K562 (cell line): Measurements from ENCODE around the gene TANGO6. TPM values are rescaled to one million over a fixed set of nuclear protein-coding genes. Genes with fewer than 3 reads are reported as not detected.
A peak's percentile ranks its signal among the peaks of the same experiment; 100 is the strongest.

Source experiments
- ATAC-seq: fragments of 200-7000 bp; cut with Tn5 transposase; 3 replicates; pipeline ENCODE4 v1.9.1; 2020; ENCODE audit warnings: moderate library complexity
- BruUV-seq: library from RNA; stranded (reverse); fragments of 400-500 nt; replicated peaks from 2 replicates; lab custom pipeline; 2021; lab: Mats Ljungman, UMichigan
- CTCF ChIA-PET: fragments of 300-600 bp; formaldehyde crosslinking; extraction: SDS; loops from one replicate; lab custom pipeline; 2021; ENCODE audit warnings: low intra/inter-chr PET ratio; lab: Yijun Ruan, JAX
- POLR2A ChIA-PET: fragments of 300-600, 350-650 bp; sonication (Branson Sonifier 250); formaldehyde crosslinking; extraction: SDS; loops from one replicate; lab custom pipeline; 2021; ENCODE audit warnings: antibody characterized with exemption, inconsistent platforms; lab: Yijun Ruan, JAX
- DNase-seq, 4 experiments: peaks; one replicate each; pipeline versions ENCODE4 v3.0.0 to v3.0.0-alpha.2; 2011 to 2018; ENCODE audit warnings: low spot score in 3 of 4, mixed read lengths in 3 of 4; ENCODE audit errors: extremely low read depth in 1 of 4
- FAIRE-seq: peaks from 2 replicates; lab custom pipeline; 2011; peaks lifted over from hg19 to GRCh38; lab: Jason Lieb, UNC
- H2AFZ ChIP-seq: 2 replicates; pipeline ENCODE4 v1.6.0; 2011; ENCODE audit warnings: low read depth, low read length, control low read depth, inconsistent platforms
- H3K27ac ChIP-seq: fragments of 200-600 bp; 3 replicates; pipeline ENCODE4 v1.8.0; 2011; ENCODE audit warnings: low read depth, mild to moderate bottlenecking, control low read depth, inconsistent platforms, low read length, moderate library complexity, mixed read lengths; ENCODE audit errors: extremely low read depth
- H3K27me3 ChIP-seq, 2 experiments: fragments of 300-600 bp in 1 of 2; 2 replicates in 1 of 2; 3 replicates in 1 of 2; pipeline versions ENCODE4 v1.6.0 to v1.8.0; 2011; ENCODE audit warnings: inconsistent platforms in 2 of 2, low read length in 2 of 2, mild to moderate bottlenecking in 1 of 2, mixed read lengths in 1 of 2, moderate library complexity in 1 of 2; ENCODE audit not compliant: control insufficient read depth in 2 of 2, insufficient read depth in 2 of 2
- H3K36me3 ChIP-seq: fragments of 300-600 bp; 3 replicates; pipeline ENCODE4 v1.8.0; 2011; ENCODE audit warnings: mild to moderate bottlenecking, low read length, inconsistent platforms; ENCODE audit not compliant: control insufficient read depth, insufficient read depth
- H3K4me1 ChIP-seq, 2 experiments: fragments of 200-600 bp in 1 of 2; replicated peaks in 1 of 2; 2 replicates in 1 of 2; 3 replicates in 1 of 2; pipeline versions ENCODE4 v1.5.1 to v1.8.0; 2011; ENCODE audit warnings: inconsistent platforms in 2 of 2, low read length in 2 of 2, mild to moderate bottlenecking in 1 of 2, mixed read lengths in 1 of 2, moderate library complexity in 1 of 2; ENCODE audit not compliant: control insufficient read depth in 2 of 2, insufficient read depth in 2 of 2
- H3K4me2 ChIP-seq: 2 replicates; pipeline ENCODE4 v1.6.1; 2011; ENCODE audit warnings: low read length, control low read depth, inconsistent platforms, mixed read lengths; ENCODE audit not compliant: insufficient read depth
- H3K4me3 ChIP-seq: fragments of 200-600 bp; sonication (generic), shearing (Covaris generic); 2 replicates; pipeline ENCODE4 v1.5.1; 2016; ENCODE audit warnings: control low read depth, inconsistent platforms
- H3K79me2 ChIP-seq: fragments of 200-600 bp; 3 replicates; pipeline ENCODE4 v1.8.0; 2011; ENCODE audit warnings: low read length, inconsistent platforms; ENCODE audit not compliant: control insufficient read depth, insufficient read depth
- H3K9ac ChIP-seq, 2 experiments: 2 replicates each; pipeline versions ENCODE4 v1.6.0 to v1.6.1; 2011; ENCODE audit warnings: low read depth in 2 of 2, low read length in 2 of 2, control low read depth in 1 of 2, inconsistent platforms in 1 of 2, mild to moderate bottlenecking in 1 of 2, mixed read lengths in 1 of 2; ENCODE audit not compliant: insufficient read depth in 1 of 2
- H3K9me1 ChIP-seq: one replicate; pipeline ENCODE4 v1.6.0; 2011; ENCODE audit warnings: inconsistent platforms, mild to moderate bottlenecking, low read length, moderate library complexity; ENCODE audit not compliant: control insufficient read depth, insufficient read depth
- H3K9me3 ChIP-seq: replicated peaks from 2 replicates; pipeline ENCODE4 v1.5.1; 2011; ENCODE audit warnings: low read depth, low read length, inconsistent platforms; ENCODE audit not compliant: control insufficient read depth, insufficient read depth
- H4K20me1 ChIP-seq: replicated peaks from 2 replicates; pipeline ENCODE4 v1.6.1; 2011; ENCODE audit warnings: low read length, inconsistent platforms, mixed read lengths; ENCODE audit not compliant: control insufficient read depth, insufficient read depth
- CBX1 ChIP-seq: sonication (generic); IDR thresholded peaks from 2 replicates; pipeline ENCODE4 v1.6.1; 2016; ENCODE audit warnings: antibody characterized with exemption, low read depth, mild to moderate bottlenecking
- ELF2 ChIP-seq: fragments of 250-450 bp; sonication (Bioruptor Pico); IDR thresholded peaks from 2 replicates; pipeline ENCODE4 v1.5.0; 2021; ENCODE audit warnings: mild to moderate bottlenecking
- ELF4 ChIP-seq: fragments of 450-650 bp; formaldehyde crosslinking; IDR thresholded peaks from 2 replicates; pipeline ENCODE4 v1.4.0; 2022; ENCODE audit warnings: missing genetic modification characterization
- KDM4B ChIP-seq, 2 experiments: fragments of 450-650 bp in 1 of 2; sonication (generic) in 1 of 2; IDR thresholded peaks; 2 replicates each; pipeline ENCODE4 v1.6.1; 2016 to 2017; ENCODE audit warnings: borderline replicate concordance in 2 of 2, antibody characterized with exemption in 1 of 2, low read depth in 1 of 2, mild to moderate bottlenecking in 1 of 2
- NFE2L1 ChIP-seq: fragments of 450-650 bp; IDR thresholded peaks from 2 replicates; pipeline ENCODE4 v1.6.1; 2016; ENCODE audit warnings: missing genetic modification characterization, low read depth, mild to moderate bottlenecking, missing compliant biosample characterization, moderate library complexity, borderline replicate concordance
- RBFOX2 ChIP-seq: fragments of 200-400 bp; formaldehyde crosslinking; IDR thresholded peaks from 2 replicates; pipeline ENCODE4 v1.6.1; 2017; ENCODE audit warnings: low read depth, mild to moderate bottlenecking, low read length, moderate library complexity
- RHOXF2B ChIP-seq: fragments of 250-450 bp; sonication (Bioruptor Pico); conservative IDR thresholded peaks from 2 replicates; pipeline ENCODE4 v1.5.1; 2021
- SNRNP70 ChIP-seq: fragments of 200-400 bp; formaldehyde crosslinking; optimal IDR thresholded peaks from 2 replicates; pipeline ENCODE3; 2017; ENCODE audit warnings: low read depth, low read length
- ZFP36 ChIP-seq: fragments of 150-350 bp; IDR thresholded peaks from 2 replicates; pipeline ENCODE4 v1.6.1; 2018; ENCODE audit warnings: low read length, low read depth; ENCODE audit not compliant: partially characterized antibody
- WGBS: fragments of 100-300 bp; shearing (Covaris generic); methylation state at CpG from one replicate; pipeline ENCODE4 v1.1.6; 2016; ENCODE audit warnings: low coverage, mixed read lengths; ENCODE audit not compliant: insufficient coverage; ENCODE audit errors: missing lambda C conversion rate; 5-methylcytosine and 5-hydroxymethylcytosine counted together
- in situ Hi-C: fragments of 300-500 bp; cut with MboI; formaldehyde crosslinking; loops from 4 replicates; pipeline ENCODE4 v1.15.0; 2018; ENCODE audit warnings: inconsistent platforms, mixed read lengths
- intact Hi-C: fragments of 100-400 bp; cut with micrococcal nuclease; formaldehyde crosslinking; loops from 2 replicates; pipeline ENCODE4 v1.14.2; 2022
- polyA plus RNA-seq, 8 experiments: library from polyadenylated mRNA; depleted of rRNA in 4 of 8; stranded (reverse) in 5 of 8; unstranded in 3 of 8; fragments of >200 nt; fragmentation: Nextera tagmentation in 2 of 8; fragmentation: Illumina TruSeq in 1 of 8; extraction: Ambion mirVana in 2 of 8; extraction: Trizol in 1 of 8; gene quantifications; 2 replicates each; pipeline versions ENCODE4 v1.2.1 to v1.2.3, GENCODE V29; 2011 to 2014; ENCODE audit warnings: inconsistent platforms in 1 of 8, missing spikeins in 1 of 8
- total RNA-seq, 7 experiments: library from RNA; depleted of rRNA in 6 of 7; stranded (reverse); fragments of >200 nt in 6 of 7; fragmentation: Illumina TruSeq in 2 of 7; extraction: Trizol in 2 of 7; gene quantifications; 2 replicates each; pipeline versions ENCODE4 v1.2.1 to v1.2.3, GENCODE V29; 2011 to 2021; ENCODE audit warnings: low replicate concordance in 1 of 7
- TF ChIP-seq, protein P1 (sequence below), 2 experiments: fragments of 450-650 bp; conservative IDR thresholded peaks; 2 replicates each; pipeline ENCODE4 v1.6.1; 2017; ENCODE audit warnings: mild to moderate bottlenecking in 2 of 2, moderate library complexity in 2 of 2
- TF ChIP-seq, protein P2 (sequence below): fragments of 150-350 bp; IDR thresholded peaks from 2 replicates; pipeline ENCODE4 v1.6.1; 2014; ENCODE audit warnings: low read depth, mild to moderate bottlenecking, low read length, borderline replicate concordance
- TF ChIP-seq, protein P3 (sequence below): fragments of 250-450 bp; sonication (Bioruptor Pico); IDR thresholded peaks from 2 replicates; pipeline ENCODE4 v1.8.0; 2021; ENCODE audit warnings: moderate library complexity, mild to moderate bottlenecking, inconsistent platforms
- TF ChIP-seq, protein P4 (sequence below): fragments of 450-650 bp; IDR thresholded peaks from 2 replicates; pipeline ENCODE4 v1.6.1; 2016; ENCODE audit warnings: mild to moderate bottlenecking

The TANGO6 gene
- total and polyA plus RNA-seq, 9 of the 15 experiments (the other 6 are each of a cell fraction or from before 2014, with no cell fraction given) = 1.6 to 15.2 (median 9.6) TPM

DNA sequence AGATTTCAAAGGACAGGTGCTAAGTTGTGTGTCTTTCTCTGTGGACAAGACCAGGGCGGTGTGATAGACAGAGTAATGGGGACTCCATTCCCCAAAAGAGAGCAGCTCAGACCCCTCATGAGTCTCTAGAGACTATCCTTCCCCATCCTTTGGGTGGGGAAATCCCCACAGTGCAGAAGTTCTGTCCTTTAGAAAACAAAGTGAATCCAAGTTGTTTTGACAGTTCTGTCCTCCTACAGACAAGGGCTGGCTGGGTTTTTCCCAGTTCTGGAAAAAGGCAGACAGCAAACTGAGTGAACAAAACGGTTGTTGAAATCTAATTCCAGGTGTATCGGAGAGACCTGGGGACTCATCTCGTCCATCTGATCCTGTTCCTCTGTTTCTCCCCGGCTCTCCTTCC is 251.2 kb downstream of the TANGO6 start:
- Histone ChIP-seq H3K4me3 (no peak overlapping the region), H3K4me2 (no peak overlapping the region), H3K4me1 (peaks cover 2 to 3% of the 10 kb centered on the region in 2 experiments), H3K9ac (no peak overlapping the region), H3K9me3 (no peaks in the 10 kb centered on the region), H3K9me1 (no peaks in the 10 kb centered on the region), H4K20me1 (0 out of 2 replicates have a peak, but pooled peaks cover 3% of the 10 kb centered on the region), H3K36me3 (no peaks in the 10 kb centered on the region), H3K27ac (no peak overlapping the region), H2AFZ (no peak overlapping the region), H3K27me3 (peaks cover 24 to 45% of the 10 kb centered on the region in 2 experiments), H3K79me2 (no peaks in the 10 kb centered on the region)
- FAIRE-seq (peak; percentile 11), DNase-seq (no peak), ATAC-seq (no peak)
- POLR2A ChIA-PET = interaction anchor here (0.7 kb wide), 1 partner anchor 21 kb away, joined by 3 read pairs; no protein-coding TSS in a partner anchor
- WGBS = 13% methylated on average over 5 of the region's 5 CpGs
- intact Hi-C loops = no loop called here
- in situ Hi-C loops = no loop called here
- BruUV-seq = no TSS peak
- CTCF ChIA-PET = no interaction called here
- TF ChIP-seq ELF4 = no peak
- TF ChIP-seq RBFOX2 = no peak
- TF ChIP-seq, protein P1, sequence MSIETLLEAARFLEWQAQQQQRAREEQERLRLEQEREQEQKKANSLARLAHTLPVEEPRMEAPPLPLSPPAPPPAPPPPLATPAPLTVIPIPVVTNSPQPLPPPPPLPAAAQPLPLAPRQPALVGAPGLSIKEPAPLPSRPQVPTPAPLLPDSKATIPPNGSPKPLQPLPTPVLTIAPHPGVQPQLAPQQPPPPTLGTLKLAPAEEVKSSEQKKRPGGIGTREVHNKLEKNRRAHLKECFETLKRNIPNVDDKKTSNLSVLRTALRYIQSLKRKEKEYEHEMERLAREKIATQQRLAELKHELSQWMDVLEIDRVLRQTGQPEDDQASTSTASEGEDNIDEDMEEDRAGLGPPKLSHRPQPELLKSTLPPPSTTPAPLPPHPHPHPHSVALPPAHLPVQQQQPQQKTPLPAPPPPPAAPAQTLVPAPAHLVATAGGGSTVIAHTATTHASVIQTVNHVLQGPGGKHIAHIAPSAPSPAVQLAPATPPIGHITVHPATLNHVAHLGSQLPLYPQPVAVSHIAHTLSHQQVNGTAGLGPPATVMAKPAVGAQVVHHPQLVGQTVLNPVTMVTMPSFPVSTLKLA (conservative IDR thresholded peaks at IDR 0.05) = no peak
- no peak for TF ChIP-seq ZFP36
- no peak for TF ChIP-seq RHOXF2B (CRISPR knock-in tag)
- TF ChIP-seq, protein P2, sequence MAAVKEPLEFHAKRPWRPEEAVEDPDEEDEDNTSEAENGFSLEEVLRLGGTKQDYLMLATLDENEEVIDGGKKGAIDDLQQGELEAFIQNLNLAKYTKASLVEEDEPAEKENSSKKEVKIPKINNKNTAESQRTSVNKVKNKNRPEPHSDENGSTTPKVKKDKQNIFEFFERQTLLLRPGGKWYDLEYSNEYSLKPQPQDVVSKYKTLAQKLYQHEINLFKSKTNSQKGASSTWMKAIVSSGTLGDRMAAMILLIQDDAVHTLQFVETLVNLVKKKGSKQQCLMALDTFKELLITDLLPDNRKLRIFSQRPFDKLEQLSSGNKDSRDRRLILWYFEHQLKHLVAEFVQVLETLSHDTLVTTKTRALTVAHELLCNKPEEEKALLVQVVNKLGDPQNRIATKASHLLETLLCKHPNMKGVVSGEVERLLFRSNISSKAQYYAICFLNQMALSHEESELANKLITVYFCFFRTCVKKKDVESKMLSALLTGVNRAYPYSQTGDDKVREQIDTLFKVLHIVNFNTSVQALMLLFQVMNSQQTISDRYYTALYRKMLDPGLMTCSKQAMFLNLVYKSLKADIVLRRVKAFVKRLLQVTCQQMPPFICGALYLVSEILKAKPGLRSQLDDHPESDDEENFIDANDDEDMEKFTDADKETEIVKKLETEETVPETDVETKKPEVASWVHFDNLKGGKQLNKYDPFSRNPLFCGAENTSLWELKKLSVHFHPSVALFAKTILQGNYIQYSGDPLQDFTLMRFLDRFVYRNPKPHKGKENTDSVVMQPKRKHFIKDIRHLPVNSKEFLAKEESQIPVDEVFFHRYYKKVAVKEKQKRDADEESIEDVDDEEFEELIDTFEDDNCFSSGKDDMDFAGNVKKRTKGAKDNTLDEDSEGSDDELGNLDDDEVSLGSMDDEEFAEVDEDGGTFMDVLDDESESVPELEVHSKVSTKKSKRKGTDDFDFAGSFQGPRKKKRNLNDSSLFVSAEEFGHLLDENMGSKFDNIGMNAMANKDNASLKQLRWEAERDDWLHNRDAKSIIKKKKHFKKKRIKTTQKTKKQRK = no peak
- TF ChIP-seq ELF2 (CRISPR knock-in tag) = no peak
- TF ChIP-seq NFE2L1 (tag) = no peak
- TF ChIP-seq, protein P3, sequence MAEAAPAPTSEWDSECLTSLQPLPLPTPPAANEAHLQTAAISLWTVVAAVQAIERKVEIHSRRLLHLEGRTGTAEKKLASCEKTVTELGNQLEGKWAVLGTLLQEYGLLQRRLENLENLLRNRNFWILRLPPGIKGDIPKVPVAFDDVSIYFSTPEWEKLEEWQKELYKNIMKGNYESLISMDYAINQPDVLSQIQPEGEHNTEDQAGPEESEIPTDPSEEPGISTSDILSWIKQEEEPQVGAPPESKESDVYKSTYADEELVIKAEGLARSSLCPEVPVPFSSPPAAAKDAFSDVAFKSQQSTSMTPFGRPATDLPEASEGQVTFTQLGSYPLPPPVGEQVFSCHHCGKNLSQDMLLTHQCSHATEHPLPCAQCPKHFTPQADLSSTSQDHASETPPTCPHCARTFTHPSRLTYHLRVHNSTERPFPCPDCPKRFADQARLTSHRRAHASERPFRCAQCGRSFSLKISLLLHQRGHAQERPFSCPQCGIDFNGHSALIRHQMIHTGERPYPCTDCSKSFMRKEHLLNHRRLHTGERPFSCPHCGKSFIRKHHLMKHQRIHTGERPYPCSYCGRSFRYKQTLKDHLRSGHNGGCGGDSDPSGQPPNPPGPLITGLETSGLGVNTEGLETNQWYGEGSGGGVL (CRISPR knock-in tag) = no peak
- TF ChIP-seq, protein P4, sequence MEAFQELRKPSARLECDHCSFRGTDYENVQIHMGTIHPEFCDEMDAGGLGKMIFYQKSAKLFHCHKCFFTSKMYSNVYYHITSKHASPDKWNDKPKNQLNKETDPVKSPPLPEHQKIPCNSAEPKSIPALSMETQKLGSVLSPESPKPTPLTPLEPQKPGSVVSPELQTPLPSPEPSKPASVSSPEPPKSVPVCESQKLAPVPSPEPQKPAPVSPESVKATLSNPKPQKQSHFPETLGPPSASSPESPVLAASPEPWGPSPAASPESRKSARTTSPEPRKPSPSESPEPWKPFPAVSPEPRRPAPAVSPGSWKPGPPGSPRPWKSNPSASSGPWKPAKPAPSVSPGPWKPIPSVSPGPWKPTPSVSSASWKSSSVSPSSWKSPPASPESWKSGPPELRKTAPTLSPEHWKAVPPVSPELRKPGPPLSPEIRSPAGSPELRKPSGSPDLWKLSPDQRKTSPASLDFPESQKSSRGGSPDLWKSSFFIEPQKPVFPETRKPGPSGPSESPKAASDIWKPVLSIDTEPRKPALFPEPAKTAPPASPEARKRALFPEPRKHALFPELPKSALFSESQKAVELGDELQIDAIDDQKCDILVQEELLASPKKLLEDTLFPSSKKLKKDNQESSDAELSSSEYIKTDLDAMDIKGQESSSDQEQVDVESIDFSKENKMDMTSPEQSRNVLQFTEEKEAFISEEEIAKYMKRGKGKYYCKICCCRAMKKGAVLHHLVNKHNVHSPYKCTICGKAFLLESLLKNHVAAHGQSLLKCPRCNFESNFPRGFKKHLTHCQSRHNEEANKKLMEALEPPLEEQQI = no peak
- no peak for TF ChIP-seq SNRNP70
- no peak for TF ChIP-seq KDM4B (IDR thresholded peaks at IDR 0.05; ENCODE audit: borderline replicate concordance in 2 of 2, low read depth in 1 of 2)
- no peak for TF ChIP-seq CBX1
